IMR-90 (cell line): Measurements from ENCODE around the gene PCBP3.

ENCODE experiments used
- BHLHE40 ChIP-seq: fragments of 150-350 bp; IDR thresholded peaks from 2 replicates; pipeline ENCODE4 v1.6.1; 2016; ENCODE audit warnings: mild to moderate bottlenecking, low read depth, low read length
- CHD1 ChIP-seq: IDR thresholded peaks from 2 replicates; pipeline ENCODE4 v1.6.1; 2012; ENCODE audit warnings: low read depth, low read length, improper control_type of control experiment
- CTCF ChIP-seq: conservative IDR thresholded peaks from 2 replicates; pipeline ENCODE4 v1.5.1; 2012; ENCODE audit warnings: mild to moderate bottlenecking, low read depth, low read length, improper control_type of control experiment
- MAFK ChIP-seq: IDR thresholded peaks from 2 replicates; pipeline ENCODE4 v1.6.1; 2012; ENCODE audit warnings: low read depth, low read length, improper control_type of control experiment
- MAZ ChIP-seq: IDR thresholded peaks from 2 replicates; pipeline ENCODE4 v1.6.1; 2012; ENCODE audit warnings: low read depth, mild to moderate bottlenecking, low read length, improper control_type of control experiment, moderate library complexity, borderline replicate concordance
- MXI1 ChIP-seq: IDR thresholded peaks from 2 replicates; pipeline ENCODE4 v1.6.1; 2012; ENCODE audit warnings: low read depth, mild to moderate bottlenecking, low read length, moderate library complexity, borderline replicate concordance
- POLR2A ChIP-seq: IDR thresholded peaks from 2 replicates; pipeline ENCODE4 v1.6.1; 2012; ENCODE audit warnings: mild to moderate bottlenecking, low read depth, low read length
- RAD21 ChIP-seq: IDR thresholded peaks from 2 replicates; pipeline ENCODE4 v1.6.1; 2012; ENCODE audit warnings: low read length, improper control_type of control experiment
- RFX5 ChIP-seq: IDR thresholded peaks from 2 replicates; pipeline ENCODE4 v1.8.0; 2012; ENCODE audit warnings: low read depth, mild to moderate bottlenecking, low read length, moderate library complexity
- SMC3 ChIP-seq: fragments of 150-350 bp; IDR thresholded peaks from 2 replicates; pipeline ENCODE4 v1.6.1; 2016; ENCODE audit warnings: low read depth, mild to moderate bottlenecking, antibody characterized with exemption, low read length, moderate library complexity
- USF2 ChIP-seq: fragments of 150-350 bp; IDR thresholded peaks from 2 replicates; pipeline ENCODE4 v1.6.1; 2017; ENCODE audit warnings: mild to moderate bottlenecking, antibody characterized with exemption, low read length, low read depth

- TF ChIP-seq CTCF, result no peak
- TF ChIP-seq MAFK, result no peak
- TF ChIP-seq RAD21, result no peak
- no peak for TF ChIP-seq USF2
- no peak for TF ChIP-seq POLR2A
- no peak for TF ChIP-seq CHD1
- TF ChIP-seq BHLHE40, result no peak
- no peak for TF ChIP-seq MAZ
- TF ChIP-seq SMC3, result no peak
- TF ChIP-seq RFX5, result no peak
- no peak for TF ChIP-seq MXI1
These were observed 158.9 kb downstream of the PCBP3 start for GRCh38 chr21:45802425-45802824.
